KBM-7 (cell line): ENCODE measurements around the gene NAA80.

Experiments used
- DNase-seq: peaks from one replicate; pipeline ENCODE4 v3.0.0-alpha.2; 2015
- in situ Hi-C: fragments of 300-500 bp; cut with MboI; formaldehyde crosslinking; loops from 2 replicates; pipeline ENCODE4 v1.14.3; 2020; ENCODE audit warnings: low sequenced_read_pairs, low pct_unique_long_range_greater_than_20kb, mixed read lengths

The NAA80 gene

GRCh38 chr3:50331364-50331907 lies 32.2 kb upstream of the NAA80 start:
- in situ Hi-C loops: no loop called here
- DNase-seq: no peak

DNA sequence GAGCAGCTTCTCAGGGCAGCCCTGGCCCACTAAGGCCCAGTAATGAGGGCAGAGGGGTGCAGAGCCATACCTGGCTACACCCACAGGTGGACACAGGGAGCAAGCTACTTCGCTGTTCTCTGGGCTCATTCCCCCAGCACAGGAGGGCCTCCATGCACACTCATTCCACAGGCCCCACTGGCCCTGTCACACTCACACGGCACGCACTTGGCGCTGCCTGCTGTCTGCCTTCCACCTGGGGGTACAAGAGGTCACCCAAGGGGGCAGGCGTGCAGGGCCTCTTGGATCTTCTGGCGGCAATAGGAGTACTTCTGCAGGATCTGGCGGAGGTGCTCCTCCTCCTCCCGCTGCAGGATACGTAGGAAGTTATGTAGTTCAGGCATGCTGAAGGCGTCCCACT lies 31.1 kb upstream of the NAA80 start:
- in situ Hi-C loops: no loop called here
- no peak for DNase-seq

GRCh38 chr3:50327943-50328691 lies 28.9 kb upstream of the NAA80 start, which contains the start of gene TUSC2:
TUSC2 (minus strand) TSS chr3:50328223; CDS start chr3:50328099, 124 bp downstream.
- in situ Hi-C loops: no loop called here
- peak; percentile 96 for DNase-seq

DNA sequence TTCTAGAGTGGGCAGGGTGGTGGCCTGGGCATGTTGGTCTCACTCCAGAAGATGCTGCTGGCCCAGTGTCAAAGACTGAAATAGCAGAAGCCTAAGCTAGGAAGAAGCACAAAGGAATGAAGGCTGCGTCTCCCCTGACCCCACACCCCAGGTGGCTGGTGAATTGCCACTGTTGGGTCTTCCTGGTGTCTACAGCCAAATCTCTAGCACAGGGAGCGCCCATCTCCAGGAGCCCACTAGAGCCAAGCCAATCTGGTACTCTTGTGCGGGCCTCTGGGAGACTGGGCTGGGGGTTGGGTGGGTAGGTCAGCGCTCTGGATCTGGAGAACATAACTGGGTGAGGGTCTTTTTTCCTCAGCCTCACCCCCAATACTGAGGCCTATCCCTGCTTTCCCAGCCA lies 27.9 kb upstream of the NAA80 start:
- in situ Hi-C loops: no loop called here
- no peak for DNase-seq

- DNase-seq: no peak
- in situ Hi-C loops: no loop called here
Observed at GRCh38 chr3:50326182-50326541, 27.0 kb upstream of the NAA80 start.

DNA sequence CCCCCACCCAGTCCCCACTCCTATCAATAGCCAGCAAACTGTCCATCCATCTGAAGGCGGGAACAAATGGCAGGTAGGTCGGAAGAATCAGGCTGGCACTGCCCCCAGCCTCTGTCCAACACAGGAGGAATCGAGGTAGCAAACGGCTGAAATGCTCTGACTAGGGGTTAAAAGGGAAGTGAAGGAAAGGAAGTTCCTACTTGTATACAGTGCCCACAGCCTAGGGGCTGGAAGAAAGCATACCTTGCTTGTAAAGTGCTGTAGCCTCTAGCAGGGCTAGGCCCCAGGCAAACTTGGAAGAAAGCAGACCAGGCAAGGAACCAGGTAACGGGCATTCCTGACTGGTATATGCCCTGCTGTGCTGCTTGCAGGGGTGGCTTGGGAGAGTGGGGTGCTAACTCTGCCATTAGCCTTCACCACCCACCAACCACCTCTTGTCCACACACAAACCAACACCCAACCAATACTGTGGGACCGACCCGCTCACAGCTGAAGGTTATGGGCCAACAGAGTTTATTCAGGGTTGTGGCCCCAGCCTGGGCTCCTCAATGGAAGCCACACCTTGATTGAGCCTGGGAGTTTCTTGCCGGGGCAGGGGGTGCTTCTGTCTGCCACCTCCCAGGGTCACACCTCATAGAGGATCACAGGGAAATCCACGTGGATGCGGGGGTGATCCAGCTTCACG lies 26.4 kb upstream of the NAA80 start:
- DNase-seq: no peak
- in situ Hi-C loops: no loop called here

GRCh38 chr3:50325113-50325480 lies 25.9 kb upstream of the NAA80 start:
- no peak for DNase-seq
- in situ Hi-C loops: no loop called here

DNA sequence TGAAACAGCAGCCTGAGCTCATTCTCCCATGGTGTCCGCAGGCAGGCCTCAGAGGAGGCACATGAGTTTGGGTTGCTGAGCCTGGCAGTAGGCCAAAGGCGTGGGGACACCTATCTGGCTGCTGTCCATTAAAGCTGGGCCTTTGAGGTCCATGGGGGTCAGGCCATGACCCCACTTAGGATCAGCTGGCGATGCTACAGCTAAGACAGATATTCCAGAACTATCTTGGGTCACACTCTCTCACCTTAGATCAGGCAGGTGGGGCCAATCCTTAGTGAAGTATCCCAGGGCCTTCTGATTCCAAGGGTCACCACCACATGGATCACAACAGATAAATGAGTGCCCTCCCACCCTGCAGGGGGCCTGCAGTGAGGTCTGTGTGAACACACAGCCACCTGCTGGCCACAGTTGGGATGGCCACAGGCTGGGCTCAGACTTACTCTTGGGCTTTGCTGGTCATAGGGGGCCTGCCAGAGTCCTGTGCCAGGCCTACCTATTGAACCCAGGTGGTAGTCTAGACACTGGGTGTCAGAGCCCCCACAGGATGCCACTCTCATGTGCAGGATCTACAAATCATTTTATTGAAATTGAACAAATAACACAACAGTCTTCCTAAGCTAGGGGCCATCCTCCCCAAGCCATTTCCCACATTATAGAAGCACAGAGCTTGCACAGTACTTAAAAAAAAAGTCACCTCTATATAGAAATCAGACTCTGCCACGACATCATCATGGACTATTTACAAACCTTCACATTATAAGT lies 25.3 kb upstream of the NAA80 start:
- peak; percentile 77 for DNase-seq
- in situ Hi-C loops: no loop called here

DNA sequence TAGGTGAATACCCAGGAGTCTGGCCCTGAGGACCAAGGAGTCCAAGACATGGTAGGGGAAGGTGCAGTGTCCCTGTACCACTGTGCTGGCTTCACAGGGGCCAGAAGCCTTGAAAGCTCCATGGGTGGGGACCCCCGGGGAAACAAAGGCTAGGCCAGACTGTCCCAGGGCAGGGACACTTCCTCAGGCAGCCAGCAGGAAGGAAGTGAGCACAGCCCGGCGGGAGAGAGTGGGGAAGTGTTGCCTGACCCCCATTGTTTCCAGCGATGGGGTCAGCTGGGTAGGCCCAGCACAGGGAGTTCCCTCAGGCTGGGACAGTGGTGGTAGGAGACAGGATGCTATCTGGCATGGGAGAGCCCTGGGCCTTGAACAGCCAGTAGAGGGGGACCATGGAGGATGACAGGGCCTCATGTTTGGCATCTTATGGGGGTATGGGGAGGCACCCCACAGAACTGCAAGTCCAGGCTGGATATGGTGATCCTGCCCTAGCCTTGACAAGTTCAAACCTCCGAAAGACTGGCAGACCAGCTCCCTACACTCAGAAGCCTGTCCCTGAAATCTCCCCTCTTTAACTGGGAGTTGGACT lies 24.5 kb upstream of the NAA80 start:
- DNase-seq: no peak
- in situ Hi-C loops: no loop called here

- no peak for DNase-seq
- in situ Hi-C loops: no loop called here
Observed at GRCh38 chr3:50323092-50323600, 23.9 kb upstream of the NAA80 start.

DNA sequence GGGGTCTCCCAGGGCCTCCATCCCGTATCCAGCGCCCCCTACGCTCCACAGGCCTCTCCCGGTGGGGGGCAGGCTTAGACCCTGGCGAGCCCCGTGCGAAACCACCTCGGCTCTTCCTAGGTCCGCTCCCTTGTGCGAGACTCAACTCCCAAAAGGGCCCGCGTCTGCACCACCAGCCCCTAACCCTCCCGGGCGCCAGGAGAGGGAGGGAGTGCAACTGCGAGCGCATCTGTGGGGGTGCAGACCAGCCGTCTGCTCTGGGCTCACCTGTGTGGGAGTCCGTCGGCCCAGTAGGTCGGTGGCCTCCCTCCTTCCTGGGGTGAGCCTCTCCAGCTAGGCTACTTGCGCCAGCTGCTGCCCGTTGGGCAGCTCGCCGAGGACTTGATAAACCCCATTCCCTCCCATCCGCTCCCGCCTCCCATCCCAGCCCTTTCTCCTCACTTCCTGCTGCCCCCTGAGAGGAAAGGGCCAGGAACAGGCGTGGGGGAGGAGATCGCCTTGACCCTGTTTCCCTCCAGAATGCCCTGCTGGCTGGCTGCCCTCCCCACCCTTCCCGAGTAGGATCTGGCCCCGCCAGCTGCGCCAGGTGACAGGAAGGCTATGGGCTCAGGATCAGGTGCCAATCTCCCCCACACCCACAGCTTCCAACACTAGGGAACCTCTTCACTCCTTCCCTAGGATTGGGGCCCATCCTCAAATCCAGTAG lies 23.3 kb upstream of the NAA80 start, which contains the start of gene HYAL2:
Gene HYAL2, minus strand, starts transcription at position 360 of the 706 bp plus-strand sequence. CDS start 2,256 bp downstream, outside the sequence.
- in situ Hi-C loops: no loop called here
- DNase-seq: no peak

DNA sequence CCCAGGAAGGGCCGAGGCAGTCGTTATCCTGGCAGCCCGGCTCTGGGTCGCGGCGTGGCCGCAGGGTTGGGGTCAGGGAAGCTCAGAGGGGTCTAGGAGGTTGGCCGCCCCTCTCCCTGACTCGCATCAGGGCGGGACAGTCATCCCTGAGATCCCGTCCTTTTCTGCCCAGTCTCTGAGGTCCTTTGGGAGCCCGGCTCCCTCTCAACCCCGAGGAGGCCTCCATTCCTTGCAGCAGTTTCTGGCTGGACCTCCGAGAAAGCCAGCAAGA lies 22.8 kb upstream of the NAA80 start:
- DNase-seq: no peak

DNA sequence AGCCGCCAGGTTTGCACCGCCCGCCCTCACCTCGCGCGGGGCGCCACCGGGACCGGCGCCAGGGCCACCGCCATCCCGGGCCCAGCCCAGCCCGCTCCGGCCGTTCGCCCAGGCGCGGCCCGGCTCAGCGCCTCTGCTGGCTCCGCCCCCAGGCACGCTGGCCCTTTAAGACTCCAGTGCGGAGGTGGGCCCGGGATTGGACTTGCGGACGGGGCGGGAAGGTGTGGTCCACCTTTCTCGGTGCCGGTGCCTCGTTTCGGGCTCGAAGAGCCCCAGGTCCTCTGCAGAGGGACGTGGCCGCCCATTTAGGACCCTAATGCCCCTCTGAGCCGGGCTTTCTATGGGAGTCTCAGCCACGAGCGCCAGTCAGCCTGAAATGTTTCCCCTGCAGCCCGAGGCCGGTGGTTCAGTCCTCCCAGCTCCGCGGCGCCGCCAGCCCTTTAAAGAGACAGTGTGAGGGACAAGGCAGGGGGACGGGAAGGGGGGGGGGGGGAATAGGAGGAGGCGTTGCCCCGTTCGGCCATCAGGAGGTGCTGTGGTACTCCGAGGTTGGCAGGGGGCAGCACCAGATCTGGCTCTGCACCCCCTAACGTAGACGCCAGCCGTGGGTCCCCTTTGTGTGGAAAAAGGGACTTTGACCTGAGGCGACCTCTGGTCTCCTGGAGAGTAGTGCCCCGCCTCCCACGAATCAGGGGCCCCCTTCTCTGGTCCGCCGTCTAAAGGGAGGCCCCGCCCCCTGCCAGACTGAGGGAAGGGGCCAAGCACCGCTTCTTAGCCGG lies 22.3 kb upstream of the NAA80 start:
- DNase-seq: peak; percentile 89
- in situ Hi-C loops: no loop called here

More for the DNA sequence above, 22.8 kb upstream of the NAA80 start:
- in situ Hi-C loops: no loop called here

DNA sequence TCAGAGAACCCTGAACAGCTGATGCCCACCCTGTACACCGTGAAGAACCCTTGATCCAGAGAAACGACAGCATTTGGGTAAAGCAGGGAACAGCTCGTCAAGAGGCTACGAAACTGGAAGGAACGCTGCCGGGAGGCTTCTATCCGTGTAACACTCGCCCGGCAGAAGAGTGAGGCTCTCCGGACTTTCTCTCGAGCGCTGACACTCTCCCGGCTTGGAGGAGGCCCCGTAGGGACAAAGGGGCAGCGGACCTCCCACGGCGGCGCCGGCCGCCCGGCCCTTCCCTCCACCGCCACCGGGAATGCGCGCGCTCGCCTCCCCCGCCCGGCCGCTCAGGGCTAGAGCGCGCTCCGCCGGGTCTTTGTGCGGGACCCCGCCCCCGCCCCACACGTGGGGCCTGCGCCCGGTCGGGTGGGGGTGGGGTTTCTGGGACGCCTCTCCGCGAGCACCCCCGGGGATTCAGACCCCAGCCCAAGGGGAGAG lies 21.7 kb upstream of the NAA80 start:
- DNase-seq: peak; percentile 69
- in situ Hi-C loops: no loop called here

- no peak for DNase-seq
- in situ Hi-C loops: no loop called here
Observed at GRCh38 chr3:50319894-50320625, 20.9 kb upstream of the NAA80 start.

- in situ Hi-C loops: no loop called here
- no peak for DNase-seq
Observed at GRCh38 chr3:50319181-50319893, 20.1 kb upstream of the NAA80 start.

DNA sequence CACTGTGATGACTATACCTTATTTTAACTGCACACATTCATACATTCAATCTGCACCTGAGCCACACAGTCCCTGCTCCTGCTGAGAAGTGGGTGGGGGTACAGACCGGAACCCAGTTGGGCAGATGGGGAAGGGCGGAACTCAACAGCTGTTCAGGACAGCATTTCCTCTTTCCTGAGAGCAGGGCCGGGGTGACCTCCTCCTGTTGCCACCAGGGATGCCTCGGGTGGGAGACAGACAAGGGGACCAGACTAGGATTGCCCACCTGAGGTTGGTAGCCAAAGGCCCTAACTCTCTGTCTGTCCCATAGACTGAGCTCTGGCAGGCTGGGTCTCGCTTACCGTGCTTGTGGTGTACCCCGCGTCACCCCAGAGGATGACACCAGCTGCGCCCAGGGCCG lies 19.4 kb upstream of the NAA80 start:
- in situ Hi-C loops: no loop called here
- DNase-seq: no peak
